ENCODE measurements around the gene PARP6.

GRCh38 chr15:72272997-72273352 lies 621 bp upstream of the PARP6 start:
- TF ChIP-seq CTCF (conservative IDR thresholded peaks at IDR 0.05) (no peak), ZFX (IDR thresholded peaks at IDR 0.05) (no peak)

Data from C4-2B (cell line).